HG03442 (cell line): Measurements from ENCODE around the gene POR.
"Not testable (repeated sequence)": the region's sequence is repeated elsewhere in the genome, so short reads cannot be mapped to it uniquely, and the experiment has no call there.

Experiments used
- ATAC-seq: cut with Tn5 transposase; IDR thresholded peaks from one replicate; pipeline ENCODE4 v1.9.1; 2021; ENCODE audit warnings: mild to moderate bottlenecking, moderate library complexity; ENCODE audit not compliant: unreplicated experiment

POR gene

GRCh38 chr7:75884476-75884875 is 30.5 kb upstream of the POR start:
- no peak for ATAC-seq

GRCh38 chr7:75885036-75885435 is 29.9 kb upstream of the POR start:
- no peak for ATAC-seq

DNA sequence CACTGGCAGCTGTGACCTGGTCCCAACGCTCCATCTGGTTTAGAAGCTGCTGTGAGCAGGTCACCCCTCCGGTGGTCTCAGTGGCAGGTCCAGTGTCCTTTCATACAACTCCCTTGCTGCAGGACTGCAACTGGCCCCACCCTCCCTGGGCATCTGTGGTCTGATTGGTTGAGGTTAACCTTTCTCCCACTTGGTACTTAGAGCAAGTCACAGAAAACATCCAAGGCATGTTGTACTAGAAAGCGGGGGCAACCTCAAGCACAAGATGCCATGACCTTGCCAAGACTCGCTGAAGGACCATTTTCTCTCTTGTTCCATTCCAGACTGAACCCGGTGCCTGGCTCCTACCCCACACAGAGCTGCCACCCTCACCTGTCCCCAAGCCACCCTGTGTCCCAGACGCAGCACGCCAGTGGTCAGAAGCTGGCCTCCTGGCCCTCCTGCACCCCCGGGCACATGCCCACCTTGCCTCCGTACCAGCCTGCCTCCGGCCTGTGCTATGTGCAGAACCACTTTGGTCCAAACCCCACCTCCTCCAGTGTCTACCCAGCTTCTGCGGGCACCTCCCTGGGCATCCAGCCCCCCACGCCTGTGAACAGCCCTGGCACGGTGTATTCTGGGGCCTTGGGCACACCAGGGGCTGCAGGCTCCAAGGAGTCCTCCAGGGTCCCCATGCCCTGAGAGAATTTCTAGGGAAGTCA is 27.1 kb upstream of the POR start:
- no peak for ATAC-seq

DNA sequence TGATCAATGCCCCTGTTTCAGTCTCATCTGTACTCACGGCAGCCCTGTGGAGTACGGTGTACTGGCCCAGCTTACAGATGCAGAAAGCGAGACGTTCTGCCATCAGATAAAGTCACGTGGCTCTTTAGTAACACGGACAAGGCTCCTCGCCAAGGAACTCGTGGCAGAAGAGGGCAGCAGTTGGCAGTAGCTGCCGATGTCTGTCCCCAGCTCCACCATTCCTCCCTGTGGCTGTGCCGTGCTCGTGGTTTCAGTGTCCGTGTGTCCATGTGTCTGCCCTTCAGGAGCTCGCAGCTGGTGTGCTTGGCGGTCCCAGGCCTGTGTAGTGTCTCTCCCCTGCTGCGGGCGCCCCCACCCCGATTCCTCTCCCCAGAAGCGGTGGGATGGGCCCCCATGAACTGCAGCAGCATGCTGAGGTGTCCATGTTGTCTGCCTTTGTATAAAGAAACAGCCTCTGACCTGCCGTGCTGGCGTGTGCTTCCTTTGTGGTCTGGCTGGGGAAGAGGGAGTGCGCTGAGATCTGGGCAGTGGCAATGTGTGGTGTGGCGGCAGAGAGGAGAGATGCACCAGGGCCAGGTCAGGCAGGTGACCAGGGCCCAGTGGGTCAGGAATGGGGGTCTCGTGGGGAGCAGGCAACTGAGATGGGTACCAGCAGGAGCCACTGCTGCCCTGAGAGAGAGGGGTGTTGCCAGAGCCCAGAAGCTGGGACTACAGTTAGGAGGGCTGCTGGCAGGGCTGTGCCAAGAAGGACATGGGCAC is 26.3 kb upstream of the POR start:
- ATAC-seq = no peak

- no peak for ATAC-seq
These were observed 25.6 kb upstream of the POR start for GRCh38 chr7:75889223-75889825.

GRCh38 chr7:75889826-75890225 is 25.1 kb upstream of the POR start:
- ATAC-seq = no peak

DNA sequence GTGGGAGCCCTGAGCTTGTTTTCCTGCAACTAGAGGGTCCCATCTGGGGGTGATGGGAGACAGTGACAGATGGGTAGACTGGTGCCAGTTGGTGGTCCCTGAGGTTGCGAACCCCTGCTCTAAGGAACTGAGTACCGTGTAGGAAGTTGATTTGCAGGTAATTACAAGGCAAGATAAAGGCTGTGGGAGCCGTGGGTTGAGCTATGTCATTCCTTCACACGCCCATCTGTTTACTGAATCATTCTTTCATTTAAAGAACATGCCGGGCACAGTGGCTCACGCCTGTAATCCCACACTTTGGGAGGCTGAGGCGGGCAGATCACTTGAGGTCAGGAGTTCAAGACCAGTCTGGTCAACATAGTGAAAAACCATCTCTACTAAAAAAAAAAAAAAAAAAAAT is 23.7 kb upstream of the POR start:
- not testable (repeated sequence) for ATAC-seq

DNA sequence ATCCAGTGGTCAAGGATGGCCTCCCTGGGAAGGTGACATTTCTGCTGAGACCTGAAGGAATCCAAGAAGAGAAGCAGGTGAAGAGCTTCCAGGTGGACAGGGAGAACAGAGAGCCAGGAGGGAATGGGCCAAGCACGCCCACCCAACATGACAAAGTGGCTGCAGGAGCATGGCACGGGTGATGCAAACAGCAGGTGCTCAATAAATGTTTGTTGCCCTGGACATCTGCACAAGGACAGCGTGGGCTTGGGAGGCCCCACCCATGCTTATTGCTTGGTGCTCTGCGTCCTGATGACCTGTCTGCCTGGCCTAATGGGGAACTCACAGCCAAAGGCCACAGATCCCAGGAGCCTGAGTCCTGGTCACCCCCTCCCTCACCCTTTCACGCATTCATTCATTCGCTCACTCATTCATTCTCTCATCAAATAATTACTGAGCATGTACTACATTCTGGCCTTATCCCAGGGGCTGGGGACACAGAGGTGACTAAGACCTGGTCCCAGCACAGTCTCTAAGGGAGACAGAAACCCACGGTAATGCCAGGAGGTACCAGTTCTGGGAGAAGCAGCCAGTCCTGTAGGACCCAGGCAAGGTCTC is 23.0 kb upstream of the POR start:
- ATAC-seq = no peak

DNA sequence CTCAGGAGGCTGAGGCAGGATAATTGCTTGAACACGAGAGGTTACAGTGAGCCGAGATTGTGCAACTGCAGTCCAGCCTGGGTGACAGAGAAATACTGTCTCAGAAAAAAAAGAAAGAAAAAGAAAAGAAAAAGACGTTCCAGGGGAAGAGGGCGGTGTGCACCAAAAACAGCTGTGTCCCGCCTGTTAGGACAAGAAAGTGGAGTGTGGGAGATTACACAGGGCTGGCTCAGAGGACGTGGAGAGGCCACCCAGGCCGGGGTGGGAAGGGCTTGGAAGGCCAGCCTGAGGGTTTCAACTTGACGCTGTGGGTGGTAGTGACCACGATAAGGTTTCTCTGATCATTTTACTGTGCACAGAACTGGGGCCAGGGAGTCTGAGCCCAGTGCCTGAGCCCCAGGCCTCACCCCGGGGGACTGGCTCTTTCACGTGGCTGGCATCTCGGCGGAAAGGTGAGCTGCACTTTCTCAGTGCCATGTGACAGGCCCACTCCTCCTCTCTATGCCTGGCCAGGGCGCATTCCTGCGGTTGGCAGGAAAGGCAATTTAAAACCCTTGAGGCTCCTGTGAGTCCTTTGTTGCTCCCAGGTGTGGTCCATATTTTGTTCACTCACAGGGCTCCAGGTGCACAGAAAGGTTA is 22.2 kb upstream of the POR start:
- no peak for ATAC-seq

GRCh38 chr7:75896803-75897327 is 18.1 kb upstream of the POR start:
- no peak for ATAC-seq

DNA sequence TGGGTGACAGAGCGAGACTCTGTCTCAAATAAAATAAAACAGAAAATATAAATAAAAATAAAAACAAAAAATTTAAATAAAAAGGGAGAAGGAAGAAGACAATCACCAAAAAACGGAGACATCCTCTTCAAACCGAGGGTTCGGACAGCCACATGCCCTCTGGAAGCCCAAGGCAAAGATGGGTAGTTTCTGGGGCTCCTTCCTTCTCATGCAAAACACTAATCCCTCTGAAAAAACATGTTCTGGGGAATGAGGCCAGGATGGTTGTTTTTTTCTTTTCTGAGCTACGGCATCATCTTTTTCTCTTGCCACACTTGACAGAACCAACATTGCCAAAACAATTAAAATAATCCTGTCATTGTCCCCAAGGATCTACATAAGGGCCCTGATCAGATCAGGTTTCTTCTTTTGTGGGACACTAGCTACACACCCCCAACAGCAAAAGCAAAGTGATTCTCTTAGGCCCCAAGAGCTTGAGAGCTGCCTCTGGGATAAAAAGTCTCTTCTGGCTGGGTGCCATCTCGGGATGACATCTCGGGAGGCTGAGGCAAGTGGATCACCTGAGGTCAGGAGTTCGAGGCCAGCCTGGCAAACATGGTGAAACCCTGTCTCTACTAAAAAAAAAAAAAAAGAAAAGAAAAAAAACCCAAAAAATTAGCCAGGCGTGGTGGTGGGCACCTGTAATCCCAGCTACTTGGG is 14.2 kb upstream of the POR start:
- ATAC-seq = no peak

- no peak for ATAC-seq
These were observed 9.0 kb upstream of the POR start for GRCh38 chr7:75905785-75906604.

DNA sequence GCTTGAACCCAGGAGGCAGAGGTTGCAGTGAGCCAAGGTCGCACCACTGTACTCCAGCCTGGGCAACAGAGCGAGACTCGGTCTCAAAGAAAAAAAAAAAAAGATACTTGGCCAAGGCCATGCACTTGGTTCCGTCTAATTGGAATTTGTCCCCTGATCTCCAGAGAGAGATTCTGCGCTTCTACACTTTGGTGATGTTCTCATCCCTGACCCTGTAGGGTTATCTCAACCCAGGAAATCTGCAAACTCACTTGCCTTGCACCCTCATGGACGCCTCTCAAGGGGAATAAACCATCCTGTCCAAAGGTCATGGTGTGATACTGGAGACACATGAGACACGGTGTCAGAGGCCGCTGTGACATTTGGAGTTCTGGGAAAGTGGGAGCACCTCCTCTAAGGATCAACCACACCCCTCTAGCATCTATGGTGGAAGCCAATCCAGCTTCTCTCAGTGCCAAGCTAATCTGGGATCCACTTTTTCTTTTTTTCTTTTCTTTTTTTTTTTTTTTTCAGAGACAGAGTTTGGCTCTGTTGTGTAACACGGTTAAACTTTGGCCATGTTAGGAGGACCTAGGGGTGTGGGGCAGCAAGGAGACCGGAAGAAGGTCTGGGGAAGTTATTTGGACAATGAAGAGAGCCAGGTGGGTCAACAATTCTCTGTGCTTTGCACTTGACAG is 7.8 kb upstream of the POR start:
- no peak for ATAC-seq

GRCh38 chr7:75907668-75908039 is 7.3 kb upstream of the POR start:
- not testable (repeated sequence) for ATAC-seq

GRCh38 chr7:75909521-75910132 is 5.3 kb upstream of the POR start:
- ATAC-seq = no peak

DNA sequence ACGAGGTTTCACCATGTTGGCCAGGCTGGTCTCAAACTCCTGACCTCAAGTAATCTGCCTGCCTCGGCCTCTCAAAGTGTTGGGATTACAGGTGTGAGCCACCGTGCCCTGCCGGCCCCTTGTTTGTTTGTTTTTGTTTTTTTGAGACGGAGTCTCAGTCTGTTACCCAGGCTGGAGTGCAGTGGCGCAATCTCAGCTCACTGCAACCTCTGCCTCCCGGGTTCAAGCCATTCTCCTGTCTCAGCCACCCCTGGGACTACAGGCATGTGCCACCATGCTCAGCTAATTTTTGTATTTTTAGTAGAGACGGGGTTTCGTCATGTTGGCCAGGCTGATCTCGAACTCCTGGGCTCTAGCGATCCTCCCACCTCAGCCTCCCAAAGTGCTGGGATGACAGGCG is 3.8 kb upstream of the POR start:
- not testable (repeated sequence) for ATAC-seq

DNA sequence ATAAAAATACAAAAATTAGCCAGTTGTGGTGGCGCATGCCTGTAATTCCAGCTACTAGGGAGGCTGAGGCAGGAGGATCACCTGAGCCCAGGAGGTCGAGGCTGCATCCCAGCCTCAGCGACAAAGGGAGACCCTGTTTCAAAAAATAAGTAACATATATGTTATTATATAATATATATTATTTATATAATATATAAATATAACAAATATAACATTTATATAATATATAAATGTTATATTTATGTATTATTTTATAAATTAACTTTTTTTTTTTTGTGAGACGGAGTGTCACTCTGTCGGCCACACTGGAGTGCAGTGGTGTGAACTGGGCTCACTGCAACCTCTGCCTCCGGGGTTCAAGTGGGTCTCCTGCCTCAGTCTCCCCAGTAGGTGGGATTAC is 1.5 kb upstream of the POR start:
- no peak for ATAC-seq

GRCh38 chr7:75914169-75914654 is 743 bp upstream of the POR start:
- ATAC-seq = no peak
